ENCODE results near the gene FMR1.

The FMR1 gene

GRCh38 chrX:147916375-147916968, 4.8 kb downstream of the FMR1 start:
- DNase-seq (ENCODE audit: low spot score) = no peak

GRCh38 chrX:147917700-147918695, 6.3 kb downstream of the FMR1 start:
- peak; percentile 54 for DNase-seq (ENCODE audit: low spot score)

GRCh38 chrX:147920161-147920666, 8.5 kb downstream of the FMR1 start:
- DNase-seq (ENCODE audit: low spot score) = no peak

- no peak for DNase-seq (ENCODE audit: low spot score)
Observed at GRCh38 chrX:147923605-147924004, 11.9 kb downstream of the FMR1 start.

GRCh38 chrX:147927256-147927655, 15.5 kb downstream of the FMR1 start:
- DNase-seq (ENCODE audit: low spot score) = no peak

GRCh38 chrX:147933815-147934214, 22.1 kb downstream of the FMR1 start:
- no peak for DNase-seq (ENCODE audit: low spot score)

GRCh38 chrX:147935156-147935758, 23.5 kb downstream of the FMR1 start:
- no peak for DNase-seq (ENCODE audit: low spot score)

- DNase-seq (ENCODE audit: low spot score) = no peak
Observed at GRCh38 chrX:147945286-147945685, 33.6 kb downstream of the FMR1 start.

GRCh38 chrX:147948531-147948930, 36.8 kb downstream of the FMR1 start:
- no peak for DNase-seq (ENCODE audit: low spot score)

- no peak for DNase-seq (ENCODE audit: low spot score)
Observed at GRCh38 chrX:147950352-147950751, 38.6 kb downstream of the FMR1 start.

GRCh38 chrX:147953976-147954375, 42.3 kb downstream of the FMR1 start:
- DNase-seq (ENCODE audit: low spot score) = no peak

GRCh38 chrX:147957291-147957690, 45.6 kb downstream of the FMR1 start:
- no peak for DNase-seq (ENCODE audit: low spot score)

GRCh38 chrX:147958291-147958690, 46.6 kb downstream of the FMR1 start:
- DNase-seq (ENCODE audit: low spot score) = no peak

- no peak for DNase-seq (ENCODE audit: low spot score)
Observed at GRCh38 chrX:147960722-147961121, 49.0 kb downstream of the FMR1 start.

- DNase-seq (ENCODE audit: low spot score) = no peak
Observed at GRCh38 chrX:147962476-147962875, 50.8 kb downstream of the FMR1 start.

- no peak for DNase-seq (ENCODE audit: low spot score)
Observed at GRCh38 chrX:147978931-147979330, 67.2 kb downstream of the FMR1 start.

GRCh38 chrX:147981038-147981752, 69.5 kb downstream of the FMR1 start, which contains the start of gene FMR1NB:
TSS of gene FMR1NB (plus strand) at chrX:147981337. CDS start at chrX:147981403, 66 bp downstream.
- DNase-seq (ENCODE audit: low spot score) = no peak

All from CD4-positive, alpha-beta T cell treated with Interleukin-15 for 4 hours (primary cell).